Mammary epithelial cell (primary cell): Measurements from ENCODE around the gene MBD4.

ENCODE experiments used
- CTCF ChIP-seq, 2 donors: IDR thresholded peaks in 1 of 2; conservative IDR thresholded peaks in 1 of 2; 2 replicates each; pipeline ENCODE4 v1.5.1; 2011 to 2012; ENCODE audit warnings: inconsistent platforms in 2 of 2, low read length in 2 of 2, mild to moderate bottlenecking in 2 of 2, control low read depth in 1 of 2, low read depth in 1 of 2; ENCODE audit not compliant: insufficient read depth in 1 of 2; ENCODE audit errors: extremely low read depth in 1 of 2
- EZH2 ChIP-seq: IDR thresholded peaks from 2 replicates; pipeline ENCODE4 v1.6.1; 2012; ENCODE audit warnings: low read length, inconsistent platforms, borderline replicate concordance

- TF ChIP-seq CTCF (conservative IDR thresholded peaks at IDR 0.05 in 1 of 2, IDR thresholded peaks at IDR 0.05 in 1 of 2; ENCODE audit: extremely low read depth in 1 of 2, insufficient read depth in 1 of 2, low read depth in 1 of 2, low read length in 2 of 2): no peak
- TF ChIP-seq EZH2: no peak
Observed at GRCh38 chr3:129429080-129429451, 10.7 kb downstream of the MBD4 start.
